Non-pigmented ciliary epithelial cell (primary cell): ENCODE results near the gene DMAC2L.
"Not testable (repeated sequence)": the region's sequence is repeated elsewhere in the genome, so short reads cannot be mapped to it uniquely, and the experiment has no call there.

Experiments
- DNase-seq: peaks from one replicate; pipeline ENCODE4 v3.0.0-alpha.2; 2010; ENCODE audit warnings: low read depth

Gene DMAC2L

DNA sequence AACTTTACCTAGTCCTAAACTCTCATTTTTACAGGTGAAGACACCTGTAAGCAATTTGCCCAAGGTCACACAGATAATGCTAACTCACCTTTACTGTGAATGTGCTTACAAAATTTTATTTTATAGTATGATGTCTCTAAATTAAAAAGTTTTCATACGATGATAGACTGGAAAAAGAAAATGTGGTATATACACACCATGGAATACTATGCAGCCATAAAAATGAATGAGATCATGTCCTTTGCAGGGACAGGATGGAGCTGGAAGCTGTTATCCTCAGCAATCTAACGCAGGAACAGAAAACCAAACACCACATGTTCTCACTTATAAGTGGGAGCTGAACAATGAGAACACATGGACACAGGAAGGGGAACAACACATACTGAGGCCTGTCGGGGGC lies 44.2 kb downstream of the DMAC2L start:
- DNase-seq: not testable (repeated sequence)

GRCh38 chr14:50357124-50357523 lies 45.0 kb downstream of the DMAC2L start:
- no peak for DNase-seq

DNA sequence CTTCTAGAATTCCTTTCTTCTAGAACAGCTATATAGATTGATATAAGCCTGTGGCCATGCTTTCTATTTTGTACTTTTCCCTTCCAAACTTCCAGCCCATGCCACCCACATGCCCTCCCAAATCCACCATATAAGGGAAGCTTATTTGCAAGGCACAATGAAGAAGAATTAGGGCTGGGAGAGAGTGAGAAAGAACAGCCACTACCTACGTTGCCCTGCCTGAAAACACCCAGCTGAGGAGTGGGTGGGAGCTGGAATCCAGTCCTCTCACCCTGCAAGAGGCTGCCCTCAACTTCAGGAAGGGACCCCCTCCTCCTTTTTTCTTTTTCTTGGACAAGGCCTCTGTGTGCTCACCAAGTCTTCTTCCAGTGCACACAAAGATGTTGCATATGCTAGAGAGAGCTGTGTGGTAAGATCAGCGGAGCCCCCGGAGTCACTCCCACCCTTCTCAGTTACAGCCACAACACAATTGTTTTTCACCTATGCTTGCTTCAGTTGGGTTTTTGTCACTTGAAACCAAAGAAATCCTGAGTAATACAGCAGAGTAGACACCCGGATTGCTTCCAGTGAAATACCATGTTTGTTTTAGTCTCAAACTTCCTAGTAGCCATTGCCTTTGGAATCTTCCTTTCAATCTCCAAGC lies 45.8 kb downstream of the DMAC2L start:
- DNase-seq: no peak

GRCh38 chr14:50359631-50360030 lies 47.5 kb downstream of the DMAC2L start:
- DNase-seq: no peak

DNA sequence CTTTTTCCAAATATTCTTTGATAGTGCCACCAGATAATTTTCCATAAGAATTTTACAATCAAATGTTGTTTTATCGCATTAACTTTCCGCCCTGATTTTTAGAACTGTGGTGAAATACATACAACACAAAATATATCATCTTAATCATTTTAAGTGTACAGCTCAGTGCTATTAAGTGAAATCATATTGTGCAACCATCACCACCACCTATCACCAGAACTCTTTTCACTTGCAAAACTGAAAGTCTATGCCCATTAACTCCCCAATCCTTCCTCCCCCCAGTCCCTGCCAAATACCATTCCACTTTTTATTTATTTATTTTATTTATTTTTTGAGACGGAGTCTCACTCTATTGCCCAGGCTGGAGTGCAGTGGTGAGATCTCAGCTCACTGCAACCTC lies 48.0 kb downstream of the DMAC2L start:
- DNase-seq: no peak

- no peak for DNase-seq
These were observed 48.7 kb downstream of the DMAC2L start for GRCh38 chr14:50360851-50361250.

DNA sequence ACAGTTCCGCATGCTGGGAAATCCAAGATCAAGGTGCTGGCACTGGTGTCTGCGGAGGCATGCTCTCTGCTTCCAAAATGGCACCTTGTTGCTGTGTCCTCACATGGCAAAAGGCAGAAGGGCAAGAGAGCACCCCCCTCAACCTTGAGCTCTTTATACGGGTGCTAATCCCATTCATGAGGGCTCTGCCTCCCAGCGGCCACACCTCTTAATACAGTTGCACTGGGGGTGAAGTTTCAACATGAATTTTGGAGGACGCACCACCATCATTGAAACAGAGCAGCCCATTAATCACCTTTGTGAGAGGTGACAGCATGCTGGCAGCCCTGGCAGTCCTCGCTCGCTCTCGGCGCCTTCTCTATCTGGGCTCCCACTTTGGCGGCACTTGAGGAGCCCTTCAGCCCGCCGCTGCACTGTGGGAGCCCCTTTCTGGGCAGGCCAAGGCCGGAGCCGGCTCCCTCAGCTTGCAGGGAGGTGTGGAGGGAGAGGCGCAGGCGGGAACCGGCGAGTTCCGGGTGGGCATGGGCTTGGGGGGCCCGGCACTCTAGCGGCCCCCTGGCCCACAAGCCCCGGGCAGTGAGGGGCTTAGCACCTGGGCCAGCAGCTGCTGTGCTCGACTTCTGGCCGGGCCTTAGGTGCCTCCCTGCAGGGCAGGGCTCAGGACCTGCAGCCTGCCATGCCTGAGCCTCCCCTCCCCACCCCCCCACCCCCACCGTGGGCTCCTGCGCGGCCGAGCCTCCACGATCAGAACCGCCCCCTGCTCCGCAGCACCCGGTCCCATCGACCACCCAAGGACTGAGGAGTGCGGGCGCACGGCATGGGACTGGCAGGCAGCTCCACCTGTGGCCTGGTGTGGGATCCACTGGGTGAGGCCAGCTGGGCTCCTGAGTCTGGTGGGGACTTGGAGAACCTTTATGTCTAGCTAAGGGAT lies 49.6 kb downstream of the DMAC2L start:
- DNase-seq: not testable (repeated sequence)

DNA sequence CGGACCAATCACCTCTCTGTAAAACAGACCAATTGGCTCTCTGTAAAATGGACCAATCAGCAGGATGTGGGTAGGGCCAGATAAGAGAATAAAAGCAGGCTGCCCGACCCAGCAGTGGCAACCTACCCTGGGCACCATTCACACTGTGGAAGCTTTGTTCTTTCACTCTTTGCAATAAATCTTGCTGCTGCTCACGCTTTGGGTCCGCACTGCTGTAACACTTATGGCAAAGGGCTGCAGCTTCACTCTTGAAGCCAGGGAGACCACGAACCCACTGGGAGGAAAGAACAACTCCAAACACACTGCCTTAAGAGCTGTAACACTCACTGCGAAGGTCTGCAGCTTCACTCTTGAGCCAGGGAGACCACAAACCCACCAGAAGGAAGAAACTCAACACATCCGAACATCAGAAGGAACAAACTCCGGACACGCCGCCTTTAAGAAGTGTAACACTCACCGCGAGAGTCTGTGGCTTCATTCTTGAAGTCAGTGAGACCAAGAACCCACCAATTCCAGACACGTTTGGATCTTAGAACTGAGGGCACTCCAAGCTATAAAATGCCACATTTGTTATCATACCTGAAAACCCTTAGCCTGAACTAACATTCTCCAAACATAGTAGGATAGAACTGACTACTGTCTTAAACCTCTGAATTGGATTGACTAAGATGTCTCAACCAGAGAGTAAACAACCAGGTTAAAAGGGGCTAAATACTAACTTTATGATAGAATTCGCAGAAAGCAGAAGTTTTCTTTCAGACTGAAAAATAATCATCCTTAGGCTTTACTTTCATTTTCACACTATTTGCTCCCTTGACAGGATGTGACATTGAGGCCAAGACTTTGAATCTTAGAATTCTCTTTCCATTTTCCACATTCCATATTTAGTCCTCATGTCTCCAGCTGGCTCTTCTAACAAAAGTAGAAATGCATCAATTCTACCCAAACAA lies 50.9 kb downstream of the DMAC2L start:
- no peak for DNase-seq

DNA sequence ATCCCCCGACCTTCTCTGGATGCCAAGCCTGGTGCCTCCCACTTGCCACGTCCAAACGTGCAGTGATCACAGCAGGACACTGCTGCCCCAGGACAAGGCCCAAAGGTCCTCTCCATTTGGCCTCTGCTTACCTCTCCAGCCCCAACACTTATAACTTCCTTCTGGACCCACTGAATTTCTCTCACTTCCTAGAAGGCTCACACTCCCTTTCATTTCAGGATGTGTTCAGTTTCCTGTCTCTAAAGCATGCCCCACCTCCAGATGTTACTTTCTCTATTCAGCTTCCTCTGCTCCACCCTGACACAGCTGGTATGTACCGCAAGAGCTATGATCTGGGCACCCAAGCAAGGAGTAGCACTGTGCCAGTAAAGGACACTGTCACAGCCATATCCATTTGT lies 51.6 kb downstream of the DMAC2L start:
- no peak for DNase-seq

GRCh38 chr14:50364792-50365191 lies 52.7 kb downstream of the DMAC2L start:
- no peak for DNase-seq

DNA sequence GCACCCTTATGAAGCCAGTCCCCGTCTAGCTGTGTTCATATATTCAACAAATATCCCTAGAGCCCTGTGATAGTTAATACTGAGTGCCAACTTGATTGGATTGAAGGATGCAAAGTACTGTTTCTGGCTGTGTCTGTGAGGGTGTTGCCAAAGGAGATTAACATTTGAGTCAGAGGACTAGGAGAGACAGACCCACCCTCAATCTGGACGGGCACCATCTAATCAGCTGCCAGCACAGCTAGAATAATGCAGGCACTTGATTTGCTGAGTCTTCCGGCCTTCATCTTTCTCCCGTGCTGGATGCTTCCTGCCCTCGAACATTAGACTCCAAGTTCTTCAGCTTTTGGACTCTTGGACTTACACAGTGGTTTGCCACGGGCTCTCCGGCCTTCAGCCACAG lies 53.4 kb downstream of the DMAC2L start:
- DNase-seq: not testable (repeated sequence)

- DNase-seq: no peak
These were observed 54.0 kb downstream of the DMAC2L start for GRCh38 chr14:50366115-50366514.

DNA sequence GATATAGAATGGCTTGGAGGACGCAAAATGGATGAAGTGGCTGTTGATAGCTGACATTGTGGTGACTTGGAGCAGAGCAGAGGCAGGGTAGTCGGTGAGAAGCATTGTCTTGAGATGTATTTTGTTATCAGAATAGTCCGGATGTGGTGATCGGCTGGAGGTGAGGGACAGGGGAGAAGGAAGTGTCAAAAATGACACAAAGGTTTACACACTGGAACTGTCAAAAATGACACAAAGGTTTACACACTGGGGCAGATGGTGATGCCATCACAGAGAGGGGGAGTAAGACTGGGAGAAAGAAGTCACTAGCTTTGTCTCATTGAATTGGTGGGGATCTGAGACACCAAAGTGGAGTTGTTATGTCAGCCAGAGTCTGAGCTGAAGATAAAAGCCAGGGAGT lies 54.5 kb downstream of the DMAC2L start:
- no peak for DNase-seq

DNA sequence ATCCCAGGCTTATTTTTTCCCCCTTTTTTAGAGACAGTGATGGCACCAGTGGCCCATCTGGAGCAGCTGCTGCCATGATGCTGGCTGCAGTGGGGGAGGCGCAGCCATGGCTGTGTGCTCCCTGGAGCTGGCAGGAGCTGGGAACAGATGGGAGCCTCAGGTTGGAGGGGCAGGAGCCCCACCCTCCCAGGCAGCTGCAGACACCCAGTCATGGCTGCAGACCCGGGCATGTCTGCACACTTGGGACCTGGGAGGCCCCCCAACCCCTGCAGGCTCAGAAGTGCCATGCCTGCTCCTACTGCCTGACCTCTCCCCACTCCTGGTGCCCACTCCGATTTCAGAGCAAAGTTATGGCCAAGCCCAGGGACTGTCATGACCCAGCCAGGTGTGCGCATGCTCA lies 59.4 kb downstream of the DMAC2L start:
- no peak for DNase-seq

DNA sequence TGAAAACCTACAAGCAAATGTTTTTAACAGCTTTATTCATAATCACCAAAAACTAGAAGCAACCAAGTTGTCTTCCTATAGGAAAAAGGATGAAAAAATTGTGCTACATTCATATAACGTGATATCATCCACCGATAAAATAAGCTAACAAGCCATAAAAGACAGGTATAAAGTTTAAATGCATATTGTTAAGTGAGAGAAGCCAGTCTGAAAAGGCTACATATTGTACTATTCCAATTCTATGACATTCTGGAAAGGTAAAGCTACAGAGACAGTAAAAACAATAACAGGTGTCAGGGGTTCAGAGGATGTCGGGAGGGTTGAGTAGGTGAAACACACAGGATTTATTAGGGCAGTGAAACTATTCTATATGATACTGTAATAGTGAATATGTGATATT lies 61.8 kb downstream of the DMAC2L start:
- no peak for DNase-seq

- DNase-seq: no peak
These were observed 63.6 kb downstream of the DMAC2L start for GRCh38 chr14:50375760-50376159.
